ENCODE measurements around the gene TGIF1. TPM values are rescaled to one million over a fixed set of nuclear protein-coding genes. Genes with fewer than 3 reads are reported as not detected.

TGIF1 gene
- polyA plus RNA-seq, 3 donors from 2014 or later, result 16.0 to 31.7 (median 18.3) TPM

GRCh38 chr18:3418083-3418482, 31.9 kb upstream of the TGIF1 start:
- Mint-ChIP-seq H3K36me3 (no peaks in the 10 kb centered on the region), H3K27ac (no peak overlapping the region), H3K9me3 (peaks cover 0 to 5% (median 0%) of the 10 kb centered on the region in 6 donors), H3K4me3 (no peak overlapping the region), H3K4me1 (no peaks in the 10 kb centered on the region), H3K27me3 (ENCODE audit: low read depth in 3 of 3) (peaks cover 0 to 3% (median 0%) of the 10 kb centered on the region in 3 donors)
- no peak for DNase-seq

GRCh38 chr18:3420919-3421279, 29.1 kb upstream of the TGIF1 start:
- DNase-seq, result no peak
- peaks cover 0 to 5% (median 0%) of the 10 kb centered on the region in 6 donors for H3K9me3 Mint-ChIP-seq
- H3K4me1 Mint-ChIP-seq, result no peaks in the 10 kb centered on the region
- no peaks in the 10 kb centered on the region for H3K36me3 Mint-ChIP-seq
- no peak overlapping the region for H3K4me3 Mint-ChIP-seq
- H3K27me3 Mint-ChIP-seq (ENCODE audit: low read depth in 3 of 3), result peaks cover 0 to 3% (median 0%) of the 10 kb centered on the region in 3 donors
- no peak overlapping the region for H3K27ac Mint-ChIP-seq

GRCh38 chr18:3422905-3423304, 27.1 kb upstream of the TGIF1 start:
- Mint-ChIP-seq H3K4me1 (no peaks in the 10 kb centered on the region), H3K4me3 (no peak overlapping the region), H3K9me3 (peaks cover 0 to 5% (median 0%) of the 10 kb centered on the region in 6 donors), H3K27ac (no peak overlapping the region), H3K36me3 (no peaks in the 10 kb centered on the region), H3K27me3 (ENCODE audit: low read depth in 3 of 3) (peaks cover 0 to 3% (median 0%) of the 10 kb centered on the region in 3 donors)
- DNase-seq, result no peak

- no peaks in the 10 kb centered on the region for H3K36me3 Mint-ChIP-seq
- no peak for DNase-seq
Measured at GRCh38 chr18:3424280-3424890, 25.6 kb upstream of the TGIF1 start.

GRCh38 chr18:3425030-3425429, 24.9 kb upstream of the TGIF1 start:
- Mint-ChIP-seq H3K9me3 (peaks cover 0 to 5% (median 0%) of the 10 kb centered on the region in 6 donors), H3K4me1 (no peaks in the 10 kb centered on the region), H3K27me3 (ENCODE audit: low read depth in 3 of 3) (peaks cover 0 to 3% (median 0%) of the 10 kb centered on the region in 3 donors), H3K36me3 (no peaks in the 10 kb centered on the region), H3K27ac (no peak overlapping the region), H3K4me3 (no peak overlapping the region)
- no peak for DNase-seq

More at GRCh38 chr18:3424280-3424890, 25.6 kb upstream of the TGIF1 start:
- Mint-ChIP-seq H3K4me1 (no peaks in the 10 kb centered on the region), H3K4me3 (no peak overlapping the region), H3K9me3 (peaks cover 0 to 5% (median 0%) of the 10 kb centered on the region in 6 donors), H3K27ac (no peak overlapping the region), H3K27me3 (ENCODE audit: low read depth in 3 of 3) (peaks cover 0 to 3% (median 0%) of the 10 kb centered on the region in 3 donors)

GRCh38 chr18:3425446-3425845, 24.5 kb upstream of the TGIF1 start:
- H3K27ac Mint-ChIP-seq, result no peak overlapping the region

GRCh38 chr18:3426074-3426473, 23.9 kb upstream of the TGIF1 start:
- DNase-seq, result no peak
- Mint-ChIP-seq H3K36me3 (no peaks in the 10 kb centered on the region), H3K4me3 (no peak overlapping the region), H3K4me1 (no peaks in the 10 kb centered on the region), H3K27ac (no peak overlapping the region), H3K27me3 (ENCODE audit: low read depth in 3 of 3) (no peaks in the 10 kb centered on the region), H3K9me3 (no peaks in the 10 kb centered on the region)

More at GRCh38 chr18:3425446-3425845, 24.5 kb upstream of the TGIF1 start:
- peaks cover 0 to 3% (median 0%) of the 10 kb centered on the region in 3 donors for H3K27me3 Mint-ChIP-seq (ENCODE audit: low read depth in 3 of 3)
- no peaks in the 10 kb centered on the region for H3K36me3 Mint-ChIP-seq
- no peaks in the 10 kb centered on the region for H3K4me1 Mint-ChIP-seq
- H3K4me3 Mint-ChIP-seq, result no peak overlapping the region
- DNase-seq, result no peak
- peaks cover 0 to 4% (median 0%) of the 10 kb centered on the region in 6 donors for H3K9me3 Mint-ChIP-seq

GRCh38 chr18:3427944-3428343, 22.0 kb upstream of the TGIF1 start:
- DNase-seq, result no peak
- Mint-ChIP-seq H3K4me1 (no peaks in the 10 kb centered on the region), H3K27me3 (ENCODE audit: low read depth in 3 of 3) (no peaks in the 10 kb centered on the region), H3K4me3 (no peak overlapping the region), H3K9me3 (no peaks in the 10 kb centered on the region), H3K27ac (no peak overlapping the region), H3K36me3 (no peaks in the 10 kb centered on the region)

- H3K27ac Mint-ChIP-seq, result no peak overlapping the region
- DNase-seq, result no peak
- no peaks in the 10 kb centered on the region for H3K36me3 Mint-ChIP-seq
- H3K4me3 Mint-ChIP-seq, result no peak overlapping the region
- no peaks in the 10 kb centered on the region for H3K27me3 Mint-ChIP-seq (ENCODE audit: low read depth in 3 of 3)
- no peaks in the 10 kb centered on the region for H3K4me1 Mint-ChIP-seq
- H3K9me3 Mint-ChIP-seq, result no peaks in the 10 kb centered on the region
Measured at GRCh38 chr18:3429121-3429520, 20.9 kb upstream of the TGIF1 start.

GRCh38 chr18:3434685-3435084, 15.3 kb upstream of the TGIF1 start:
- H3K27me3 Mint-ChIP-seq (ENCODE audit: low read depth in 3 of 3), result peaks cover 2 to 5% (median 2%) of the 10 kb centered on the region in 3 donors
- no peaks in the 10 kb centered on the region for H3K4me1 Mint-ChIP-seq
- no peak for DNase-seq
- no peaks in the 10 kb centered on the region for H3K36me3 Mint-ChIP-seq
- H3K9me3 Mint-ChIP-seq, result no peaks in the 10 kb centered on the region
- H3K27ac Mint-ChIP-seq, result no peak overlapping the region
- H3K4me3 Mint-ChIP-seq, result no peak overlapping the region

- no peaks in the 10 kb centered on the region for H3K4me1 Mint-ChIP-seq
- no peak overlapping the region for H3K27ac Mint-ChIP-seq
- H3K4me3 Mint-ChIP-seq, result no peak overlapping the region
- H3K27me3 Mint-ChIP-seq (ENCODE audit: low read depth in 3 of 3), result peaks cover 3 to 7% (median 6%) of the 10 kb centered on the region in 3 donors
- no peaks in the 10 kb centered on the region for H3K36me3 Mint-ChIP-seq
- DNase-seq, result no peak
- no peaks in the 10 kb centered on the region for H3K9me3 Mint-ChIP-seq
Measured at GRCh38 chr18:3440341-3440740, 9.6 kb upstream of the TGIF1 start.

GRCh38 chr18:3441290-3441689, 8.7 kb upstream of the TGIF1 start:
- H3K36me3 Mint-ChIP-seq, result no peaks in the 10 kb centered on the region
- no peak overlapping the region for H3K4me3 Mint-ChIP-seq
- DNase-seq, result peak; percentile 13 to 21 (median 17)
- no peak overlapping the region for H3K27ac Mint-ChIP-seq
- H3K27me3 Mint-ChIP-seq (ENCODE audit: low read depth in 3 of 3), result peaks cover 3 to 9% (median 6%) of the 10 kb centered on the region in 3 donors
- no peaks in the 10 kb centered on the region for H3K4me1 Mint-ChIP-seq
- H3K9me3 Mint-ChIP-seq, result no peaks in the 10 kb centered on the region

GRCh38 chr18:3442919-3443318, 7.1 kb upstream of the TGIF1 start:
- no peaks in the 10 kb centered on the region for H3K36me3 Mint-ChIP-seq
- H3K27ac Mint-ChIP-seq, result no peak overlapping the region
- no peak overlapping the region for H3K4me3 Mint-ChIP-seq
- peaks cover 6 to 15% (median 9%) of the 10 kb centered on the region in 3 donors for H3K27me3 Mint-ChIP-seq (ENCODE audit: low read depth in 3 of 3)
- no peaks in the 10 kb centered on the region for H3K9me3 Mint-ChIP-seq
- peaks cover 10 to 13% of the 10 kb centered on the region in 2 donors for H3K4me1 Mint-ChIP-seq
- DNase-seq, result no peak

- Mint-ChIP-seq H3K4me1 (peaks cover 21 to 22% of the 10 kb centered on the region in 2 donors), H3K27me3 (ENCODE audit: low read depth in 3 of 3) (peaks cover 20 to 26% (median 21%) of the 10 kb centered on the region in 3 donors), H3K27ac (no peak overlapping the region), H3K36me3 (no peaks in the 10 kb centered on the region), H3K4me3 (no peak overlapping the region), H3K9me3 (no peaks in the 10 kb centered on the region)
- DNase-seq, result no peak
Measured at GRCh38 chr18:3444296-3444695, 5.7 kb upstream of the TGIF1 start.

- no peak for DNase-seq
- H3K27me3 Mint-ChIP-seq (ENCODE audit: low read depth in 3 of 3), result peaks cover 23 to 30% (median 24%) of the 10 kb centered on the region in 3 donors
- H3K36me3 Mint-ChIP-seq, result no peaks in the 10 kb centered on the region
- peak overlapping the region in 2 of 6 donors; percentile 45 to 59 for H3K27ac Mint-ChIP-seq
- no peaks in the 10 kb centered on the region for H3K9me3 Mint-ChIP-seq
- peaks cover 21 to 25% of the 10 kb centered on the region in 2 donors for H3K4me1 Mint-ChIP-seq
- H3K4me3 Mint-ChIP-seq, result peak overlapping the region in 1 of 5 donors; percentile 3
Measured at GRCh38 chr18:3444954-3445353, 5.0 kb upstream of the TGIF1 start.

Measured in immature natural killer cell (primary cell).